Activated CD8-positive, alpha-beta memory T cell treated with anti-CD3 and anti-CD28 coated beads, Interleukin-2, amount 50 U/mL, for 1 hour (primary cell): Measurements from ENCODE around the gene G2E3.
"Not testable (repeated sequence)": the region's sequence is repeated elsewhere in the genome, so short reads cannot be mapped to it uniquely, and the experiment has no call there.

ENCODE experiments used
- DNase-seq: peaks from one replicate; pipeline ENCODE4 v3.0.0-alpha.2; 2020; ENCODE audit errors: extremely low read depth

Gene G2E3, protein sequence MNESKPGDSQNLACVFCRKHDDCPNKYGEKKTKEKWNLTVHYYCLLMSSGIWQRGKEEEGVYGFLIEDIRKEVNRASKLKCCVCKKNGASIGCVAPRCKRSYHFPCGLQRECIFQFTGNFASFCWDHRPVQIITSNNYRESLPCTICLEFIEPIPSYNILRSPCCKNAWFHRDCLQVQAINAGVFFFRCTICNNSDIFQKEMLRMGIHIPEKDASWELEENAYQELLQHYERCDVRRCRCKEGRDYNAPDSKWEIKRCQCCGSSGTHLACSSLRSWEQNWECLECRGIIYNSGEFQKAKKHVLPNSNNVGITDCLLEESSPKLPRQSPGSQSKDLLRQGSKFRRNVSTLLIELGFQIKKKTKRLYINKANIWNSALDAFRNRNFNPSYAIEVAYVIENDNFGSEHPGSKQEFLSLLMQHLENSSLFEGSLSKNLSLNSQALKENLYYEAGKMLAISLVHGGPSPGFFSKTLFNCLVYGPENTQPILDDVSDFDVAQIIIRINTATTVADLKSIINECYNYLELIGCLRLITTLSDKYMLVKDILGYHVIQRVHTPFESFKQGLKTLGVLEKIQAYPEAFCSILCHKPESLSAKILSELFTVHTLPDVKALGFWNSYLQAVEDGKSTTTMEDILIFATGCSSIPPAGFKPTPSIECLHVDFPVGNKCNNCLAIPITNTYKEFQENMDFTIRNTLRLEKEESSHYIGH

DNA sequence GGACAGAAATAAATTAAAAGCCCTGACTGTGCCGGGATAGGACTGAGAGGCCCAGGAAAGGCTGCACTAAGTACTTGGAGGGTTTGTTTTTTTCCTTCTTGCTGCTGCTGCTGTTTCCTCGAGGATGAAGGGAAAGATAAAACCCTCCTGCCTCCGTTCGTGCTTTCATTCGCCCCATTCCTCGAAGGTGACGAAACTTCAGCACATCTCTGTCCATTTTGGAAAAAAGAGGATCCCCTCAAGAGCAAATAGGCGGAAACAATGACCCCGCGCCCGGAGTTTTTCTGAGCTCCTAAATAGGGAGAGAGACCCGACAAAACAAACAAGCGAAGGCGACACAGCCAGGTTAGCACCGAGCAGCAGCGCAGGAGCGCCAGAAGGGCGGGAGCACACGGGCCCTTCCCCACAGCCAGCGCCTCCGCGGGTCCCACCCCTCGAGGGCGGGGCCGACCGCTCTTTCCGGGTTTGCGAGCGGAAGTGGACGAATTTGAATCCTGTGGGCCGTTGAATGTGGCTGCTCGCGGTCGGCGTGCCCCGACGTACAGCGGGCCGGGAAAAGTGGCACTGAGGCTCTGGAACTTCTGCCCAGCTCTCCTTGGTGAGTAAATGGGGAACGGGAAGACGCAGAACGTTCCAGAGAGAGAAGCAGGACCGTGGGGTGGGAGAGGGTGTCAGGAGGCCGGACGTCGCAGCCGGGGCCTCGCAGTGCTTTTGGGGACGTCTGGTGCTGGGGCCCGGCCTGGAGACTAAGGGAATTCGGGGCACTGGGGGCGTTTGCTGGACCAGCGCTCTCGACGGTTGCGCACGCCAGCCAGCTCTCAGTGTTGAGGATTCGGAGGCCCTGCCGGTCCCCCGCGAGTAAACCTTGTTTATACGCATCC is at the start of gene G2E3:
TSS of gene G2E3 (plus strand) at position 484 of the 881 bp plus-strand sequence. CDS start 21,922 bp downstream, outside the sequence.
- DNase-seq: peak; percentile 32

DNA sequence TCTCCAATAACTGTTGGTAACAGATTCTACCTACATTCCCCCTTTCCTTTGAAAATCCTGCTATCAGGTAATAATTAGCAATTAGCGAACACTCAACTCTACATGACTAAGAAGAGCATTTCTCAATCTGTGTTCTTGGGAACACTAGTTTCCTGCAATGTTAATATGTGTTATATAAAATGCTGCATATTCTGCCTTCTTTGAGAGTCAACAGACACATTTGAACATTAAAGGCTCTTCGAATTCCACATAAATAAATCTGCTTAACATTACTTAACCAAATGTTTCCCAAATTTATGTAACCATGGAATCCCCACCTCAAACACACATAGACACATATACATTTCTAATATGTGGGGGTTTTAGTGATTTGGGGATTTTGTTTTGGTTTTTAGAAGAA is 41.2 kb upstream of the G2E3 start:
- no peak for DNase-seq

DNA sequence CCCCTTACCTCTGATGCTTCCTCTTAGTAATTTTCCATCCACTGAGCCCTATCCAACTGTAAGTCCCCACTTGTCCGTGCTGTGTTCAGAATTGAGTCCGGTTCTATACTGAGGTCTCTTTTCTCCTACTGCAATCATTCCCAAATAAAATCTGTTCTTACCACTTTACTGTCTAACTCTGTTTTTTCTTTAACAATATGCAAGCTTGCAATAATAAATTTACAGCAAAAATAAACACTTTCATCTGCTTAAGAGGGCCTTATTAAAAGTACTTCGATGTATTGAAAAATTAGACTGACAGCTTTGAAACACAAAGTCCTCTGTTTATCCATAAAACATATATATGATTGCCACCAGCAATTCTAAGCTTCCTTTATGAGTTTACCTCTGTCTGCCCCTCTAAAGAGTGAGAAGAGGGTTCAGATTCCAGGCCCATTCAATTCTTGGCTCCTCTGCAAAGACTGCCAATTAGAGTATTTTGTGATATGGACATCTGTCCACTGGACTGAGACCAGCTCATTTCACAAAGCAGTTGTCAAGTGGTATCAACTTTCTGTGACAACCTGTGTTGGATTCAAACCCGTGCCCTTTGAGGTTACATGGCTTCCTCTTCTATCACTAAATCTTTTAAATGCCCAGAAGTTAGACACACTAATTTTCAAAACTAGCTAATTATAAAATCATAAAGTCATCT is 39.9 kb upstream of the G2E3 start:
- no peak for DNase-seq

DNA sequence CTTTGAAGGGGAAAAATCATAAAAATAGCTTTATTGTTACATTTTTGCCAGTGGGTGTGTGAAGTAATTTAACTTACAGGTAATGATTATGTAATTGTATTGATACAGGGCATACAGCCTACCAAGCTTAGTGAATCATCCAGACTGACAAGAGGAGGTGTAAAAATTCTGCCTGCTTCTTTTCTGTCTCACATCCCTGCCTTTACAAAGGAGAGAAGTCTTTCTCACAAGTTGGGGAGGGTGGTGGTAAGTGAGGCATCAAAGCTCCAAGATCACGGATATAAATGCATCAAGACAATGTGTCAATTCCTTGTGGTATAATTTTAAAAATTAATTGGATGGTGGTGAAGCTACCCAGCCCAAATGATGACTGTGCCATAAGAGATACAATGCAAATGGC is 39.0 kb upstream of the G2E3 start:
- DNase-seq: no peak

DNA sequence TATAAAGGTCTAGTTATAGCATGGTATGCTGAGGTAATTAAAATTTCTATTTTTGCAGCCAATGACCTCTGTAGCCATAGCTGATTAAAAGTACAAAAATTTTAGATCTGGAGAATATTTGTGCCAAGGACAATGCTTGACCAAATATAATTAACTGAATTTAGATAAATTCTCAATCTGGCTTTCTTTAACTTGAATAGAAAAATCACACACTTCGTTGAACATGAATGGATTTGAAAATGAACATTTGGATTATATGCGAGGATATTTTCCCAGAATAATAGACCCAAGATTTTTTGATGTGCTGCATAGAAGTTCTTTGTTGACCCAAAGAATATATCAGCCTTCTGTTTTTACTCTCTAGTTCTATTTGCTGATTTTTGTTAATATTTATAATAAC is 38.4 kb upstream of the G2E3 start:
- DNase-seq: no peak

DNA sequence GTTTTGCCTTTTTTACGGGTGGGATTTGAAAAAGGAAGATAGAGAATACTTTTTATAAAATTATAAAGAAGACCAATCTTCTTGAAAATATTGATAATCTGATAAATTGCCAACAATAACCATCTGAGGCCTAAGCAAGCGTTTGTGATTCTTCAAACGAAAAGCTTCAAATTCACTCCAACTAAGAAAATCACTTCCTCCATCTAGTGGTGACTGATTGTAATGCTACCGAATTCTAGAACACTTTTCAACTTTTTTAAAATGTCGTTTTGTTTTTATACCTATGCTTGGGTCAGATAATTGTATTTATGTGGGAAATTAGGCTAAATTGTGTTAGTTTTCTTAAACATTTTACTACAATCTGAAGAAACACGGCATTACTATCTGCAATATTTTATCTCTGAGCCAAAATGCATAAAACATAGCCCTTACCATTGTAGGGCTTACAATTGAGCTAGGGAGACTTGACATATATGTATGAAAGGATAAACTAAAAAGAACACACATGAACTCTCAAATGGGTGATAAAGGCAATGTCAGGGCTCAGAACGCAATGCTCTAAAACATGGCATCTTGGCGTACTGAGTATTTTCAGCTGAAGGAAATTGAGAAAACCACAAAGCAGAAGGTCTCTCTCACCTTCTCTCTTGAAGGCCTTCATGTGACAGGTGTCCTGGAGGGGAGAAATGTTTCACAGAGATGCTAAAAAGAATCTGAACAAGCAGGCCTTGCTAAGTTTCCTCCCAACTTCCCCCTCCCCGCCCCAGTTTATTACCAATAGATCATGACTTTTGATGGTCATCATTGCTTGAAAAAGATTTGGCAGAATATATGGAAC is 36.8 kb upstream of the G2E3 start:
- DNase-seq: no peak

GRCh38 chr14:30525833-30526232 is 33.1 kb upstream of the G2E3 start:
- no peak for DNase-seq

- no peak for DNase-seq
Measured at GRCh38 chr14:30527196-30527595, 31.8 kb upstream of the G2E3 start.

DNA sequence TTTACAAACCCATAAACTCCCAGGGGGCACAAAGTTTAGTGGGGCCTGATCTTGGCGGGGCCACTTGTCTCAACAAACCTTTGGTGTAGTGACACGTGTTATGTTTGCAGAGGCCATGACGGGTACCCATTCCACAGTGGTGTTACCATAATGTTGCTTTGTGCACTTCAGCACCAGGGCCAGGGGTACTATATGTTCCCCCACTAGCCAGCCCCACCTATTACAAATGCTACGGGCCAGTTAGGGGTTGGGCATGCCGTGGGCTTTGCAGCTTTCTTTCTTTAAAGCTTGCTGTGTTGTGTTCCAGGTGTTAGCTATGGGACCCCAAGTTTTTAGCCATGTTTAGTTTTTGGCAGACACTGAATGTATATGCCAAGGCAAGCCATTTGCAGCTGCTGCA is 30.8 kb upstream of the G2E3 start:
- DNase-seq: no peak

DNA sequence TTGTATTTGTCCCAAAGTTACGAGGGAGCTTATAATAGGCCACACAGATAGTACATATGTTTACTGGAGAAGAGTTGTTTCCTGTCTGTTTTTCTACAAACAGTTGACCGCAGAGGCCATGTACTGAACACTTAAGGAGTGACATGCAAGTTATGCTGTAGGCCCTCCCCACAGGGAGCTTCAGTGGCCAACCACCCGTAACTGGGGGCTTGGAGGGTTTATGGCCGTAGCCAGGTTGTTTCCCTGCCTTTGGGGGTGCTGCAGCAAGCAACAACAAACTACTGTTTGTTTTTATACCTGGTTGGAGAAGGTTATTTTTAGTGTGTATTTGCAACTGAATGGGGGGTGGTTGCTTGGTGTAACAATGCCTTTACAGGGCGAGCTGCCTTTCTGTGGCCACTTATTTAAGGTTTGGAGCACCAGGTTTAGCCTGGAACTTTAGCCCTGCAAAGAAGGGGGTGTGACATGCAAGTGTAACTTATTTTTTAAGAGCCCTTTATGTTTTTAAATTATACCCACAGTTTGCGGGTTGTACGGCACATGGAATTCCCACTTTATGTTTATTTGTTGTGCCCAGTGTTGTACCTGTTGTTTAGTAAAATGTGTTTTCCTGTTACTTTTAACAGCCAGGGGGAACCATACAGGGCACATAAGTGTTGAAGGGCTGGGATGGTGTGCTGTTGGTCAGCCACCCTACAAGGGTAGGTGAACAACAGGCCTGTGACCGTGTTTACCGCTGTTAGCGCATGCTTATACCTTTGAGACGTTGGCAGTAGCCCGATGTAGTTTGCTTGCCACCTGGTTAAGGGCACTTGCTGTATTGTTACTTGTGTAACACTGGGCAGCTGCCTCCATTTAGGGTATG is 29.9 kb upstream of the G2E3 start:
- no peak for DNase-seq

DNA sequence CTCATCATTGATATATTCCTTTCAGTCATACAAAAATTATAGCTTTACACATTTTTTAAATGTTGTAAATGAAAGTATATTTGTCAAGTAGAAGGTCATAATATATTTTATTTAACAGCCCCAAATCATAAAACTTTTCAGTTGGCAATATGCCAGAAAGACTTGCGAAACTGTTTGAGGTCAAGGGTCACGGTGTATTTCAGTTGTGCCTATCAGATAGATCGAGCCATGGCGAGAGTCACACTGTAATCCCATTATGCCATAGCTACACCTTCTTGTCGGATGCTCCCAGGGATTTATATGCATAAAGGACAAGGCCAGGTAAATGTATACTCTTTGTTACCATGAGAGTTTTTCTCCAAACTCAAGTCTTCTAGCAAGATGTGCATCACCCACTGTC is 26.7 kb upstream of the G2E3 start:
- no peak for DNase-seq

- no peak for DNase-seq
Measured at GRCh38 chr14:30533126-30533525, 25.8 kb upstream of the G2E3 start.

DNA sequence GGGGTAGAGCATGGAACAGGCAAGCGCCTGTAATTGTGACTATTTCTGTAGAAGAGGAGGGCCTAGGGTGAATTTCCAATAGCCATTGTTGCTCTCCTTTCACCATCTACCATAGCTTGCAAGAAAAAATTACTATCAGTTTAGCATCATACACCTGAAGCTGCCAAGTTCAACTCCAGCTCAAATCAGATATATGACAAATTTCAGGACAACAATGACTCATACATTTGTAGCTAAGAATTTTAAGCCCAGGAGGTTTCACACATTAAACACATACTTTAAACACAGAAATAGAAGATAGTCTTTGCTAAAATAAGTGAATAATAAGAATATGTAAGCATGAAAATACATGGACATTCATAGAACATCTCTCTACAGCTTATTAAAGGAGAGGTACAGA is 17.6 kb upstream of the G2E3 start:
- no peak for DNase-seq

DNA sequence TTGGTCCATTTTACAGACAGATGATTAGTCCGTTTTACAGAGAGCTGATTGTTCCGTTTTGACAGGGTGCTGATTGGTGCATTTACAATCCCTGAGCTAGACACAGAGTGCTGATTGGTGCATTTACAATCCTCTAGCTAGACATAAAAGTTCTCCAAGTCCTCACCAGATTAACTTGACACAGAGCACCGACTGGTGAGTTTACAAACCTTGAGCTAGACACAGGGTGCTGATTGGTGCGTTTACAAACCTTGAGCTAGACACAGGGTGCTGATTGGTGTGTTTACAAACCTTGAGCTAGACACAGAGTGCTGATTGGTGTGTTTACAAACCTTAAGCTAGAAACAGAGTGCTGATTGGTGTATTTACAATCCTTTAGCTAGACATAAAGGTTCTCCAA is 12.2 kb upstream of the G2E3 start:
- not testable (repeated sequence) for DNase-seq

- DNase-seq: no peak
Measured at GRCh38 chr14:30547388-30548048, 11.4 kb upstream of the G2E3 start.

DNA sequence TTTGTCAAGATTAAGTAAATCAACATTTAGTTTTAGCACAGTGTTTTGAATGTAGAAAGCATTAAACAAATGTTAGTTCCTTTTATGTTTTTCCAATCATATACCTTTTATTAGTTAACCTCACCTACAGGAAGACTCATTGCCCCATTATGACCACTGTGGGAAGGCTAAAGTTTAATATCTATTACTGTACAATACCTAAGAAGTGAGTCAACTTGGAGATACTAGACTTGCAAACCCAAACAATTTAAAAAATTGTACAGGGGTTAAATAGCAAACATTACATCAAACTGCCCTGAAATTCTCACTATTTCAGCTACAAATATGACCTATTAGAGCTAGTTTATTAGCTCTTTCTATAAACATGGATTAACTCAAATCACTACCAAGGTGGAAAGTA is 8.6 kb upstream of the G2E3 start:
- no peak for DNase-seq

GRCh38 chr14:30551460-30551859 is 7.5 kb upstream of the G2E3 start:
- DNase-seq: no peak

DNA sequence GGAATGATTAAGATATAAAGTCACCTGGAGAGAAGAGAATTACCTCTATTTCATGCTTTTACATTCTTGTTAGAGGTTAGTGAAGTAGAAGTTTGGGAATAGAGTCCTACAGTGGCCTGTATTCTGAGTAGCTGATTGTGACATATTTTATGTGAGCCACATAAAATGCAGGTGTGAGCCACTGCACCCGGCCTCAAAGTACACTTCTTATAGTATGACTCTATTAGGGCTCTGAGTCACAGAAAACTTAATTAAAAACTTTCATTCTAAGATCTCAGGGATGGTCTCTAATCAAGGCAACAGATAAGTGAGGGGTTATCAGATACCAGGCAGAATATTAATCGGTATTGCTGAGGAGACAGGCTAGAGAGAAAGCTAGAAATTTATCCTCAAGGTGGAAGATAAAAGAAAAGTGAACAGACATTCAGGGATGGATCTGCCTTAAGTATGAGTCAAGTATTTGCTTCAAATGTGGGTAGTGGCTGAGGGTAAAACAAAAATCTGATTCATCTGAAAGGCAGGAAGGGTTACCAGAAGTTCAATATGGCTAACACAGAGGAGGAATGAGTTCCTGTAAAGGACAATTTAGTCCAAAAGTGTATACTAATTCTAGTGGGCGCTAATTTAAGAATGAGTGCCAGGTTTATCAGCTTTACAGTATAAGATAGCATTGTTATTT is 5.5 kb upstream of the G2E3 start:
- DNase-seq: no peak

GRCh38 chr14:30558362-30558674 is 640 bp upstream of the G2E3 start:
- DNase-seq: no peak
